ENCODE results near the gene DHX34.
"Not testable (repeated sequence)": the region's sequence is repeated elsewhere in the genome, so short reads cannot be mapped to it uniquely, and the experiment has no call there.

Gene DHX34, protein sequence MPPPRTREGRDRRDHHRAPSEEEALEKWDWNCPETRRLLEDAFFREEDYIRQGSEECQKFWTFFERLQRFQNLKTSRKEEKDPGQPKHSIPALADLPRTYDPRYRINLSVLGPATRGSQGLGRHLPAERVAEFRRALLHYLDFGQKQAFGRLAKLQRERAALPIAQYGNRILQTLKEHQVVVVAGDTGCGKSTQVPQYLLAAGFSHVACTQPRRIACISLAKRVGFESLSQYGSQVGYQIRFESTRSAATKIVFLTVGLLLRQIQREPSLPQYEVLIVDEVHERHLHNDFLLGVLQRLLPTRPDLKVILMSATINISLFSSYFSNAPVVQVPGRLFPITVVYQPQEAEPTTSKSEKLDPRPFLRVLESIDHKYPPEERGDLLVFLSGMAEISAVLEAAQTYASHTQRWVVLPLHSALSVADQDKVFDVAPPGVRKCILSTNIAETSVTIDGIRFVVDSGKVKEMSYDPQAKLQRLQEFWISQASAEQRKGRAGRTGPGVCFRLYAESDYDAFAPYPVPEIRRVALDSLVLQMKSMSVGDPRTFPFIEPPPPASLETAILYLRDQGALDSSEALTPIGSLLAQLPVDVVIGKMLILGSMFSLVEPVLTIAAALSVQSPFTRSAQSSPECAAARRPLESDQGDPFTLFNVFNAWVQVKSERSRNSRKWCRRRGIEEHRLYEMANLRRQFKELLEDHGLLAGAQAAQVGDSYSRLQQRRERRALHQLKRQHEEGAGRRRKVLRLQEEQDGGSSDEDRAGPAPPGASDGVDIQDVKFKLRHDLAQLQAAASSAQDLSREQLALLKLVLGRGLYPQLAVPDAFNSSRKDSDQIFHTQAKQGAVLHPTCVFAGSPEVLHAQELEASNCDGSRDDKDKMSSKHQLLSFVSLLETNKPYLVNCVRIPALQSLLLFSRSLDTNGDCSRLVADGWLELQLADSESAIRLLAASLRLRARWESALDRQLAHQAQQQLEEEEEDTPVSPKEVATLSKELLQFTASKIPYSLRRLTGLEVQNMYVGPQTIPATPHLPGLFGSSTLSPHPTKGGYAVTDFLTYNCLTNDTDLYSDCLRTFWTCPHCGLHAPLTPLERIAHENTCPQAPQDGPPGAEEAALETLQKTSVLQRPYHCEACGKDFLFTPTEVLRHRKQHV

DNA sequence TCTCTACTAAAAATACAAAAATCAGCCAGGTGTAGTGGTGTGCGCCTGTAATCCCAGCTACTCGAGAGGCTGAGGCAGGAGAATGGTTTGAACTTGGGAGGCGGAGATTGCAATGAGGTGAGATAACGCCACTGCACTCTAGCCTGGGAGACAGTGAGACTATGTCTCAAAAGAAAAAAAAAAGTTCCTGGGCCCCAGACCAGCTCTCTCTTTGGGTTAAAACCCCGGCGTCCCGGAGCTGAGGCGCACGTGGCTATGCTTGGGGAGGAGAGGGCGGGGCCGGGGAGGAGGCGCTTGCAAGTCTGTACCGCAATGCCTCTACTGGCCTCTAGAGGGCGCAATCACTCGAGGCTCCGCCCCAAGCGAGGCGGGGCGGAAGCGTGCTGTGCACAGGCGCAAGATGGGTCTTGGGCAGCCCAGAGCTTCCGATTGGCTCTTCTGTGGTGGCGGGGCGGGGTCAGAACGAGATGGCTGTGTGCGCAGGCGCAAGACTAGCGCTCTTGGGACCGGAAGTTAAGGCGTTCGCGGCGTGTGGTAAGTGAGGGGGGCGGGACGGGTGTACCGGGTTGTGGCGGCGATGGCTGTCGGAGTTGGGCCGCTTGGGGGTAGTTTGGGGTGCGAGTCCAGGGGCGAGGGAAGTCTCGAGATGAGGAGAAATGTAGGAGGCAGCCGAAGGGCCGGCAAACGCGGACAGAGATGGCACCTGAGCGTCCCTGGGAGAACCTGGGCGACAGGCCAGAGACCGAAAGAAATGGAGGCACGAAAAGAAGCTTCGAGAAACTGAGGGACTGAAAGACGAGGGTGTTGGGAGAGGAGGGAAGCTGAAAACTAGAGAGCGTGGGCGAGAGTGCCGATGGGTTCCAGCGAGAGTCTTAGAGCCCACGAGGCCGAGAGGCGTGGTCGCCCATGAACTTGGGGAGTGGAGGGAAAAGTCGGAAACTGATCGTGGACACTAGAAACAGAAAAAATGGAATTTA, at the start of gene DHX34:
Gene DHX34, plus strand, starts transcription at position 497 of the 977 bp plus-strand sequence. CDS start 3,716 bp downstream, outside the sequence.
- peak; percentile 46 to 78 for DNase-seq

DNA sequence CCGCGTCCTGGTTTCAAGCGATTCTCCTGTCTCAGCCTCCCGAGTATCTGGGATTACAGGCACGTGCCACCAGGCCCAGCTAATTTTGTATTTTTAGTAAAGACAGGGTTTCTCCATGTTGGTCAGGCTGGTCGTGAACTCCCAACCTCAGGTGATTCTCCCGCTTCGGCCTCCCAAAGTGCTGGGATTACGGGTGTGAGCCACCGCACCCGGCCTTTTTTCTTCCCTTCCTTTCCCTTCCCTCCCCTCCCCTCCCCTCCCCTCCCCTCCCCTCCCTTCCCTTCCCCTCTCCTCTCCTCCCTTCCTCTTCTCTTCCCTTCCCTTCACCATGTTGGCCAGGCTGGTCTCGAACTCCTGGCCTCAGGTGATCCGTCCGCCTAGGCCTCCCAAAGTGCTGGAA, 48.2 kb upstream of the DHX34 start:
- not testable (repeated sequence) for DNase-seq

DNA sequence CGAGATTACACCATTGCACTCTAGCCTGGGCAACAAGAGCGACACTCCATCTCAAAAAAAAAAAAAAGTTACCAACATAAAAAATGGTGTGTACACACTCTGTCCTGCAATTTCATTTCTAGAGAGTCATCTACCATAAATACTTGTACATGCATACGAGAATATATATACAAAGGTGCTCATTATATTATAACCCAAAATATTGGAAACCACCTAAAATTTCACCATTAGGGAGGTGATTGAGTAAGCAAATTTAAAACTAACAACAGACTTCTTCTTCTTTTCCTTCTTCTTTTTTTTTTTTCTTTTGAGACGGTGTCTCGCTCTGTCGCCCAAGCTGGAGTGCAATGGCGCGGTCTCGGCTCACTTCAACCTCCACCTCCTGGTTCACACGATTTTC, 46.9 kb upstream of the DHX34 start:
- no peak for DNase-seq

DNA sequence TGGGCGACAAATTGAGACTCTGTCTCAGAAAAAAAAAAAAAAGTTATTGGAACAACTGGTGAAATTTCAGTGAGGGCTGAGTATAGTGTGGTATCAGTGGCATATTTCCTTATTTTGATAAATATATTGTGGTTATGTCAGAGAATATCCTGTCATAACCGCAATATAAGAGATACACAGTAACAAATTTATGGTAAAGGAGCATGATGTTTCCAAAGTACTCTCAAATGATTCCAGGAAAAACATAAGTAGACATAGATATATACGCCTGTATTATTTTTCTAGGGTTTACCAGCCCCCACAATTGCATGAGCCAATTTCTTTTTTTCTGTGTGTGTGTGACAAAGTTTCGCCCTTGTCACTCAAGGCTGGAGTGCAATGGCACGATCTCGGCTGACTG, 45.1 kb upstream of the DHX34 start:
- DNase-seq: no peak

DNA sequence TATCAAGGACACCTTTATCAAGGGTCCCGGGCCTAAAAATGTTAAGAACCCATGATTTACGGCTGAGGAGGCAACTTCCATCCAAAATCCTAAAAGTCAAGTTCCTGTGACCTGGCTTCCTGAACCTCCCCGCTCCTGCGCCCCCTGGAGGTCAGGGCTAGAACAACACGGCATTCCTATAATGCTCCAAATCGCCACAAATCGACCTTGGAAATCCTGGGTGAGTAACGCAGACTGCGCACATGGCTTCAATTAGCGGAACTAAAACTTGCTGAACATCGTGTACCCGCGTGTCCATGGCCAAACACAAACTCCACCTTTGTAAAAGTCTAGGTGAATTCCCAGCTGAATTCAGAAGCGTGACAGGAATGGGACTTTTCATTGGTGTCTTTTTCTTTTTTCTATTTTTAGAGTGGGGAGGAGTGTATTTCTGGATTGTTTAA, 43.8 kb upstream of the DHX34 start:
- DNase-seq: no peak

DNA sequence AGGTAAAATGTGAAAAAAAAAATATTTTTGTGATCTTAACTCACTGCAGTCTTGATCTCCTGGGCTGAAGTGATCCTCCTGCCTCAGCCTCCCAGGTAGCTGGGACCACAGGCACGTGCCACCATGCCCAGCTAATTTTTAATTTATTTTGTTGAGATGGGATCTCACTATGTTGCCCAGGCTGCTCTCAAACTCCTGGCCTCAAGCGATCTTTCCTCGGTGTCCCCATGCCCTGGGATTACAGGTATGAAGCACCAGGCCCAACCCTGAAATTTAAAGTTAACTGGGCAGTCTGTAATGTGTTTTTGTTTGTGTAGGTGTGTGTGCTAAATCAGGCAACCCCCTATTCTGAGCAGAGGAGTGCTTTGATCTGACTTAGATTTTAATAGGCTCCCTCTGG, 42.8 kb upstream of the DHX34 start:
- DNase-seq: no peak

DNA sequence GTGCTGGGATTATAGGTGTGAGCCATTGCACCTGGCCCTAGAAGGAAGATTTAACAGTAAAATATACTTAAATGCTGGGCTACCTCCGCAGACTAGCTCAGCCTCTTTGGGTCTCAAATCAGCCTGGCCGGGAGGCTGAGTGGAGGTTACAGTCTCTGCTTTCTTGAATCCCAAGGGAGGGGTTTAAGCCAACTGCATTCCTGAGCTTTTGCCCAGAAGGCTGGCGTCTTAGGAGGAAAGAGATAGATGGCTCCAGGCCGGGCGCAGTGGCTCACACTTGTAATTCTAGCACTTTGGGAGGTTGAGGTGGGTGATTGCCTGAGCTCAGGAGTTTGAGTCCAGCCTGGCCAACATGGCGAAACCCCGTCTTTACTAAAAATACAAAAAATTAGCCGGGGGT, 40.1 kb upstream of the DHX34 start:
- DNase-seq: no peak

DNA sequence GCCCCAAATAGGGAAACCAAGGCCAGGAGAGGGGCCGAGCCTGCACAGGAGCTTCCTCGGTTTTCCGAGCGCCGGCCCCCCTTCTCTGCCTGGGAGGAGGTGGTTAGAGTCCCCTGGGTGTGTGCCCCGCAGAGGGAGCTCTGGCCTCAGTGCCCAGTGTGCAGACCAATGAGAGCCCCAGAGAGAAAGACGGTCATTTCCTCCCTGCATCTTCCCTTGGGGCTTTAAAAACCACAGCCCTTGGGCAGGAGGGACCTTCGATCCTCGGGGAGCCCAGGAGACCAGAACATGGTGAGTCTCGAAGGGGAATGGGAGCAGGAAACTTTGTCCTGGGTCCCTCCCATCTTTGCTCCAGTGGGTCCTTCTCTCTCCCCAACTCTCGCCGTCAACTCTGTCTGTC, 39.5 kb upstream of the DHX34 start, which contains the start of gene C5AR1:
Gene C5AR1, plus strand, starts transcription at position 254 of the 400 bp plus-strand sequence. Its CDS starts 35 bp downstream, at position 289.
- DNase-seq: no peak

DNA sequence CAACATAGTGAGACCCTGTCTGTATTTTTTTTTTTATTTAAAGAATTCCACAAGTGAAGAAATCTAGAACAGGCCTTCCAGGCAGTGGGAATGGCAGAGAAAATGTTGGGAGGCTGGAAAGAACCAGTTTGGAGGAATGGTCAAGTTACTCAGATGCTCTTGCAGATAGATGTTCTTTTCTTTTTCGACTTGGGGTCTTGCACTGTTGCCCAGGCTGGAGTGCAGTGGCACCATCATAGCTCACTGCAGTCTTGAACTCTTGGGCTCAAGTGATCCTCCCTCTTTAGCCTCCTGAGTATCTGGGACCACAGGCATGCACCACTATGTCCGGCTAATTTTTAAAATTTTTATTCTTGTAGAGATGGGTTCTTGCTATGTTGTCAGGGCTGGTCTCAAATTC, 38.8 kb upstream of the DHX34 start:
- DNase-seq: no peak

DNA sequence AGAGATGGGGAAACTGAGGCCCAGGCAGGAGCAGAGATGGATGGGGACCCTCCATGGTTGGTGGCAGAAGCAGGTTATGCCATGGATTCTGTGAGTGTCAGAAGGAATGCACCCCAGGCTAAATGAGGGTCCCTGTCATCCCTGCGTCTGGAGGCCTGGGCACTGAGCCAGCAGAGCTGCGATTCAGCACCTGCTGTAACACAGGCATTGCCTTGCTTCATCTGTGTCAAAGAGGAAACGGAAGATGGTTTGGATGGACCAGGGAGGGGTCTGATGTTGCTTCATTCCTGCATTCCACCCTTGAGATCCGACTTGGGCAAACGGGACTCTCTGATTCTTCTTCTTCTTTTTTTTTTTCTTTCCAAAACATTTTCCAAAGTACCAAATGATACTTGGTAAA, 38.3 kb upstream of the DHX34 start:
- no peak for DNase-seq

DNA sequence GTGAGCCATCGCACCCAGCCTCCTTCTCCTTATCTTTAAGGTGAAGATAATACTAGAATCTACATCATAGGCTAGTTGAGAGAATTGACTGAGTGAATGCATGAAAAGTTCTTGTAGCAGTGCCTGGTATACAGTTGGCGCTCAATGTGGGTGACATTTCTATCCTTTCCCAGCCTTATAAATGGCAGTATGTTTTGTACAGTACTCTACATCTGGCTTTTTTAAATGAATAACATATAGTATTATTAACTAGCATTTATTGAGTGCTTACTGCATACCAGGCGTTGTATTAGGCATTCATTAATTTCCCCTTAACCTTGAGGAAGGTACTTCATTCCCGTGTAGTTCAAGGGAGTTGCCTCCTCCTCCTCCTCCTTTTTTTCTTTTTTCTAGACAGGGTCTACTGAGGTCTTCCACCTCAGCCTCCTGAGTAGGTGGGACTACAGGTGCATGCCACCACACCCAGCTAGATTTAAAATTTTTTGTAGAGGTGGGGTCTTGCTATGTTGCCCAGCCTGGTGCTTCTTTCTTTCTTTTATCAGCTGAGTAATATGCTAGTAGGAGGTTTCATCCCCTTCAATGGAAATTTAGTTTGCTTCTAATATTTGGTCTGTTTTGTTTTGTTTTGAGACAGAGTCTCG, 36.6 kb upstream of the DHX34 start:
- DNase-seq: no peak

DNA sequence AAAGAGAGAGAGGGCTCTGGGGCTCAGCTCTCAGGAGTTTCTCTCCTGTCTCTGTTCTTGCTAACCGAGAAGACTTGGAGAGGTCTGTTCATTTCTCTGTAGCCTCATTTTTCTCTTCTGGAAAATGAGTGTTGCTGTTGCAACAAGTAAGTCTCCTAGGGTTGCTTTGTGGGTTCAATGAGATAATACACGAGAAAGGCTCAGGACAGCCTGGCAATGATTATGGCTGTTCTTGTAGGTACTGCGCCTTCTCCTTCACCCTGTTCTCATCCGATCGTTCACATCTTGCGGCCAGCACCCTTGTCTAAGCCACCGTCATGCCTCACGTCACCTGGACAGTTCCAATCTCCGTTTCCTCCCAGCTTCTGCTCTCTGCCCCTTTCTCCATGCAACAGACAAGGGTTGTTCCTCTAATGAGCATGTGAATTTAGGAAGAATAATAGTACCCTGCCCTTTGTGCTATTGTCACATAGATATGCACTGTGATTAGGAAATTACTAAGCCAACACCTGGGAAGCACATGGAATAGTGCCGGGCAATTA, 35.3 kb upstream of the DHX34 start:
- no peak for DNase-seq

DNA sequence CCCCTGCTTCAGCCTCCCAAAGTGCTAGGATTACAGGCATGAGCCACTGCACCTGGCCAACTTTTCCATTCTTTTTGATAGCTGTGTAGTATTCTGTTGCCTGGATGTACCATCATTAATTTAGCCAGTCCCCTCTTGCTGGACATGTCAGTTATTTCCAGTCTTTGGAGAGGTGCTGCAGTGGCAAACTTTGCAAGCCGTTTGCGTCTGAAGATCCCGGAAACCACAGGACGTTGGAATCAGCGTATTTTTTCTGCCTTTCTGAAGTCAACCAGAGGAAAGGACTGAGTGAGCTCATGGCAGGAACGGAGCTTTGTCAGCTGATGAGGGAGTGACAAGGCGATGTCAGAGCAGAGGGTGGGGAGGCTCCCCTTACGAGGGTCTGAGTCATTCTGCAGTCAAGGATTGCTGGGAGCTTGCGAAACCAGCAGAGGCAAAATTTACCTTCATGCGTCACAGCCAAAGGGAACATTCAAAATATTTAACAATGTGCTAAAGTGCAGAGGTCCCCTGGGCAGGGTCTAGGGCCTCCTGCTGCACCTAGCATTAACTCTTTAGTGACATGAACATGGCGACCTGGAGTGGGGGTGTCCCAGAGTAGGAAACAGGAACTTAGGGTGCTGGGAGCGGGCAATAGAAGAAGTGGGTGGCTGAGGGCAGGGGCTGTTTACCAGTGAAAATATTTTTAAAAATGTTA, 33.8 kb upstream of the DHX34 start:
- DNase-seq: no peak

DNA sequence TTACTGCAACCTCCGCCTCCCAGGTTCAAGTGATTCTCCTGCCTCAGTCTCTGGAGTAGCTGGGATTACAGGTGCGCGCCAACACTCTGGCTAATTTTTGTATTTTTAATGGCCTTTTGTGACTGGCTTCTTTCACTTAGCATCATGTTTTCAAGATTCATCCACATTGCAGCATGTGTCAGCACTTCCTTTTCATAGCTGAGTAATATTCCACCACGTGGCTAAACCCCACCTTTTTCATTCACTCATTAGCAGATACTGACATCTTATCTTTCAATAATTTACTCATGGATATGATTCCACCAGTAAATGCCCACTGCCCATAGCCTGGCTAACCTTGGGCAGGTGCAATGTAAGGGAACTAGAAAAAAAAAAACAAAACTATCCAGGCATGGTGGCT, 32.6 kb upstream of the DHX34 start:
- no peak for DNase-seq

DNA sequence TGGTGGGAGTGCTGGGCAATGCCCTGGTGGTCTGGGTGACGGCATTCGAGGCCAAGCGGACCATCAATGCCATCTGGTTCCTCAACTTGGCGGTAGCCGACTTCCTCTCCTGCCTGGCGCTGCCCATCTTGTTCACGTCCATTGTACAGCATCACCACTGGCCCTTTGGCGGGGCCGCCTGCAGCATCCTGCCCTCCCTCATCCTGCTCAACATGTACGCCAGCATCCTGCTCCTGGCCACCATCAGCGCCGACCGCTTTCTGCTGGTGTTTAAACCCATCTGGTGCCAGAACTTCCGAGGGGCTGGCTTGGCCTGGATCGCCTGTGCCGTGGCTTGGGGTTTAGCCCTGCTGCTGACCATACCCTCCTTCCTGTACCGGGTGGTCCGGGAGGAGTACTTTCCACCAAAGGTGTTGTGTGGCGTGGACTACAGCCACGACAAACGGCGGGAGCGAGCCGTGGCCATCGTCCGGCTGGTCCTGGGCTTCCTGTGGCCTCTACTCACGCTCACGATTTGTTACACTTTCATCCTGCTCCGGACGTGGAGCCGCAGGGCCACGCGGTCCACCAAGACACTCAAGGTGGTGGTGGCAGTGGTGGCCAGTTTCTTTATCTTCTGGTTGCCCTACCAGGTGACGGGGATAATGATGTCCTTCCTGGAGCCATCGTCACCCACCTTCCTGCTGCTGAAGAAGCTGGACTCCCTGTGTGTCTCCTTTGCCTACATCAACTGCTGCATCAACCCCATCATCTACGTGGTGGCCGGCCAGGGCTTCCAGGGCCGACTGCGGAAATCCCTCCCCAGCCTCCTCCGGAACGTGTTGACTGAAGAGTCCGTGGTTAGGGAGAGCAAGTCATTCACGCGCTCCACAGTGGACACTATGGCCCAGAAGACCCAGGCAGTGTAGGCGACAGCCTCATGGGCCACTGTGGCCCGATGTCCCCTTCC, 28.9 kb upstream of the DHX34 start:
- no peak for DNase-seq

DNA sequence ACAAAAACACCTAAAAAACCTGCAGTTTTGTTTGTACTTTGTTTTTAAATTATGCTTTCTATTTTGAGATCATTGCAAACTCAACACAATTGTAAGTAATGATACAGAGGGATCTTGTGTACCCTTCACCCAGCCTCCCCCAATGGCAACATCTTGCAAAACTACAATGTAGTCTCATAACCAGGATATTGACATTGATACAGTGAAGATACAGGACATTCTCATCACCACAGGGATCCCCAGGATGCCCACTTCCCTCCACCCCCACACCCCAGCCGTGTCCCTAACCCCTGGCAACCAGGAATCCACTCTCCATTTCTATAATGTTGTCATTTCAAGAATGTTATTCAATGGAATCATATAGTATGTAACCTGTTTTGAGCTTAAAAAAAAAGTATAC, 27.5 kb upstream of the DHX34 start:
- DNase-seq: no peak

DNA sequence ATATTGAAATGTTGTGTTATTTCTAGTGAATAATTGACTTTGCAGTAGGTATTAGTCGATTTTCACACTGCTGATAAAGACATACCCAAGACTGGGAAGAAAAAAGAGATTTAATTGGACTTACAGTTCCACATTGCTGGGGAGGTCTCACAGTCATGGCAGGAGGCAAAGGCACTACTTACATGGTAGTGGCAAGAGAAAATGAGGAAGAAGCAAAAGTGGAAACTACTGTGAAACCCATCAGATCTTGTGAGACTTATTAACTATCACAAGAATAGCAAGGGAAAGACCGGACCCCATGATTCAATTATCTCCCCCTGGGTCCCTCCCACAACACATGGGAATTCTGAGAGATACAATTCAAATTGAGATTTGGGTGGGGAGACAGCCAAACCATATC, 27.1 kb upstream of the DHX34 start:
- DNase-seq: no peak

DNA sequence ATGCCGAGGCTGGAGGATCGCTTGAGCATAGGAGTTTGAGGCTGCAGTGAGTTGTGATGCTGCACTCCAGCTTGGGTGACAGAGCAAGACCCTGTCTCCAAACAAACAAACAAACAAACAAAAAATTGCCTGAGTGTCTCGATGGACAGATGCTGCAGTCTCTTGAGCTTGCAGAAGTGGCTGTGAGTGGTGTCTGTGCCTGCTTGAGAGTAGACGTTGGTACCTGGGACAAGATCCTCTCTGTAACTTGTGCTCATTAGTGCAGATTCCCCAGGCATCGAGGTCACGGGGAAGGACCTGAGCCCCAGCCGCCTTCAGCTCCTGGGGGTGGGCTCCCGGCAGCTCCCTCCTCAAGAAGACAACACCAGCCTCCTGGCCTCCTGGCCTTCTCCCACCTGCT, 25.7 kb upstream of the DHX34 start:
- DNase-seq: no peak

DNA sequence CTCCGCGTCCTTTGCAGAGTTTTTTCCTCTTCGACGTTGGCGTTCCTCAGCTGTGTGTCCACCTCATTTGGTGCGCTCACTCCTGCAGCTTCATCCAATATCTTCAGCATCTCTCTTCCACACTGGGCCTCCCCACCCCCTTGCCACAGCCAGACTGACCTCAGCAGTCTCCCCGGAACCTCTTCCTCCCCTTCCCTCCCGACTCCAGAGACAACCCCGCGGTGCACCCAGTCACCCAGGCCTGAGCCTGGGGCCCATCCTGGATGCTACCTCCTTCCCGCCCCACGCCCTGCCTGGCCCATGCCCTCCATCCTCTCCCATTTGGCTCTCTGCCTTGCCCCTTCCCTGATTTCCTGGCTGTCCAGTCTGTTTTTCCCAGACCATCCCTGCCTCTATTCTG, 25.2 kb upstream of the DHX34 start:
- DNase-seq: no peak

Measured in cerebellar nuclear complex (tissue), 1 donor.